Stimulated activated CD4-positive, alpha-beta T cell treated with anti-CD3 and anti-CD28 coated beads, TNF-alpha, amount 100 ng/mL, for 4 hours (primary cell): ENCODE results near the gene STPG3.
"Not testable (repeated sequence)": the region's sequence is repeated elsewhere in the genome, so short reads cannot be mapped to it uniquely, and the experiment has no call there.

Source experiments
- DNase-seq, 3 experiments: peaks; one replicate each; pipeline ENCODE4 v3.0.0-alpha.2; 2020; ENCODE audit warnings: low read depth in 3 of 3

Gene STPG3

GRCh38 chr9:137233143-137233980 is 17.7 kb upstream of the STPG3 start:
- no peak for DNase-seq

- no peak for DNase-seq
These were observed 16.9 kb upstream of the STPG3 start for GRCh38 chr9:137234055-137234697.

- DNase-seq, result no peak
These were observed 16.2 kb upstream of the STPG3 start for GRCh38 chr9:137234758-137235423.

GRCh38 chr9:137235424-137236237 is 15.5 kb upstream of the STPG3 start:
- no peak for DNase-seq

- DNase-seq, result peak; percentile 84 to 90 (median 86)
These were observed 14.7 kb upstream of the STPG3 start for GRCh38 chr9:137236238-137236935.

GRCh38 chr9:137236936-137237421 is 14.1 kb upstream of the STPG3 start:
- DNase-seq, result no peak

- DNase-seq, result no peak
These were observed 13.0 kb upstream of the STPG3 start for GRCh38 chr9:137237759-137238726.

- not testable (repeated sequence) for DNase-seq
These were observed 11.4 kb upstream of the STPG3 start for GRCh38 chr9:137239541-137240200.

GRCh38 chr9:137240318-137240840 is 10.7 kb upstream of the STPG3 start:
- peak in 2 of 3 experiments; percentile 51 to 66 for DNase-seq

GRCh38 chr9:137240841-137241489 is 10.1 kb upstream of the STPG3 start, which contains the start of gene TUBB4B:
TSS of gene TUBB4B (plus strand) at chr9:137241287. CDS start at chr9:137241361, 74 bp downstream.
- DNase-seq, result peak; percentile 86 to 96 (median 95)

GRCh38 chr9:137241490-137242268 is 9.4 kb upstream of the STPG3 start:
- peak; percentile 57 to 65 (median 60) for DNase-seq

- DNase-seq, result no peak
These were observed 8.6 kb upstream of the STPG3 start for GRCh38 chr9:137242269-137243203.

GRCh38 chr9:137243266-137243625 is 7.8 kb upstream of the STPG3 start:
- DNase-seq, result not testable (repeated sequence)

- DNase-seq, result no peak
These were observed 7.2 kb upstream of the STPG3 start for GRCh38 chr9:137243626-137244485.
